Keratinocyte (primary cell): ENCODE results near the gene TRAPPC2L. TPM values are rescaled to one million over a fixed set of nuclear protein-coding genes. Genes with fewer than 3 reads are reported as not detected.
"Not testable (repeated sequence)": the region's sequence is repeated elsewhere in the genome, so short reads cannot be mapped to it uniquely, and the experiment has no call there.

Experiments
- DNase-seq: peaks from one replicate; pipeline ENCODE4 v3.0.0-alpha.2; 2011; ENCODE audit warnings: low read depth, missing footprints, low spot score
- FAIRE-seq: peaks from 2 replicates; lab custom pipeline; 2011; peaks lifted over from hg19 to GRCh38; lab: Jason Lieb, UNC
- H2AFZ ChIP-seq: 2 replicates; pipeline ENCODE4 v1.6.0; 2012; ENCODE audit warnings: low read length, control low read depth, inconsistent platforms; ENCODE audit not compliant: control insufficient read depth
- H3K27ac ChIP-seq: 2 replicates; pipeline ENCODE4 v1.5.1; 2011; ENCODE audit warnings: low read length; ENCODE audit not compliant: control insufficient read depth, insufficient read depth
- H3K27me3 ChIP-seq: 3 replicates; pipeline ENCODE4 v1.6.0; 2011; ENCODE audit warnings: low read length; ENCODE audit not compliant: control insufficient read depth, insufficient read depth; ENCODE audit errors: extremely low read depth
- H3K36me3 ChIP-seq, 2 experiments: 2 replicates in 1 of 2; 3 replicates in 1 of 2; pipeline ENCODE4 v1.5.1; 2011; ENCODE audit warnings: low read length in 2 of 2, mild to moderate bottlenecking in 1 of 2; ENCODE audit not compliant: control insufficient read depth in 2 of 2, insufficient read depth in 2 of 2; ENCODE audit errors: extremely low read depth in 1 of 2
- H3K4me1 ChIP-seq: 3 replicates; pipeline ENCODE4 v1.5.1; 2011; ENCODE audit warnings: low read length; ENCODE audit not compliant: control insufficient read depth, insufficient read depth; ENCODE audit errors: extremely low read depth
- H3K4me2 ChIP-seq: 3 replicates; pipeline ENCODE4 v1.6.0; 2011; ENCODE audit warnings: low read depth, low read length; ENCODE audit not compliant: control insufficient read depth, insufficient read depth; ENCODE audit errors: extremely low read depth
- H3K4me3 ChIP-seq, 3 experiments: fragments of 200-600 bp in 1 of 3; sonication (generic) in 1 of 3; 2 replicates in 2 of 3; 3 replicates in 1 of 3; pipeline ENCODE4 v1.5.1; 2011 to 2016; ENCODE audit warnings: low read length in 3 of 3, mild to moderate bottlenecking in 3 of 3, control low read depth in 2 of 3, inconsistent platforms in 1 of 3, low read depth in 1 of 3, mixed read lengths in 1 of 3, mixed run types in 1 of 3, moderate library complexity in 1 of 3; ENCODE audit not compliant: control insufficient read depth in 2 of 3, insufficient read depth in 2 of 3; ENCODE audit errors: extremely low read depth in 1 of 3
- H3K79me2 ChIP-seq: 2 replicates; pipeline ENCODE4 v1.6.0; 2012; ENCODE audit warnings: low read length; ENCODE audit not compliant: control insufficient read depth, insufficient read depth
- H3K9ac ChIP-seq: 3 replicates; pipeline ENCODE4 v1.6.0; 2011; ENCODE audit warnings: low read length; ENCODE audit not compliant: control insufficient read depth, insufficient read depth; ENCODE audit errors: extremely low read depth
- H3K9me1 ChIP-seq: 3 replicates; pipeline ENCODE4 v1.6.0; 2011; ENCODE audit warnings: low read length; ENCODE audit not compliant: control insufficient read depth, insufficient read depth; ENCODE audit errors: extremely low read depth
- H3K9me3 ChIP-seq: 2 replicates; pipeline ENCODE4 v1.5.1; 2012; ENCODE audit warnings: low read depth, low read length; ENCODE audit not compliant: control insufficient read depth
- H4K20me1 ChIP-seq: 3 replicates; pipeline ENCODE4 v1.6.0; 2011; ENCODE audit warnings: low read length; ENCODE audit not compliant: control insufficient read depth, insufficient read depth; ENCODE audit errors: extremely low read depth
- CTCF ChIP-seq, 3 experiments: IDR thresholded peaks in 1 of 3; conservative IDR thresholded peaks in 1 of 3; optimal IDR thresholded peaks in 1 of 3; 2 replicates in 2 of 3; 3 replicates in 1 of 3; pipeline versions ENCODE3 to v1.5.1; 2011; ENCODE audit warnings: low read length in 3 of 3, mild to moderate bottlenecking in 3 of 3, moderate library complexity in 2 of 3, control low read depth in 1 of 3, inconsistent platforms in 1 of 3; ENCODE audit not compliant: insufficient read depth in 2 of 3; ENCODE audit errors: extremely low read depth in 1 of 3
- EZH2 ChIP-seq: IDR thresholded peaks from one replicate; pipeline ENCODE4 v1.6.1; 2012; ENCODE audit warnings: inconsistent platforms, mild to moderate bottlenecking, low read length, moderate library complexity
- dilution Hi-C: fragments of 300-500 bp; cut with MboI; formaldehyde crosslinking; loops from one replicate; pipeline ENCODE4 v1.7.0; 2020; ENCODE audit warnings: low sequenced_read_pairs; ENCODE audit not compliant: extremely low pct_ligation_motif_present
- polyA plus RNA-seq, 5 experiments: library from polyadenylated mRNA; depleted of rRNA in 3 of 5; stranded (reverse) in 3 of 5; stranded (forward) in 1 of 5; unstranded in 1 of 5; fragments of >200 nt; gene quantifications; 1 replicate in 1 of 5; 2 replicates in 3 of 5; 3 replicates in 1 of 5; pipeline versions ENCODE4 v1.2.1 to v1.2.3, GENCODE V29; 2011 to 2012; ENCODE audit warnings: missing spikeins in 2 of 5, low read depth in 1 of 5, low replicate concordance in 1 of 5

TRAPPC2L gene
- polyA plus RNA-seq, 1 donor (not counting 4 experiments of a cell fraction or from before 2014, with no cell fraction given) = 139 TPM

DNA sequence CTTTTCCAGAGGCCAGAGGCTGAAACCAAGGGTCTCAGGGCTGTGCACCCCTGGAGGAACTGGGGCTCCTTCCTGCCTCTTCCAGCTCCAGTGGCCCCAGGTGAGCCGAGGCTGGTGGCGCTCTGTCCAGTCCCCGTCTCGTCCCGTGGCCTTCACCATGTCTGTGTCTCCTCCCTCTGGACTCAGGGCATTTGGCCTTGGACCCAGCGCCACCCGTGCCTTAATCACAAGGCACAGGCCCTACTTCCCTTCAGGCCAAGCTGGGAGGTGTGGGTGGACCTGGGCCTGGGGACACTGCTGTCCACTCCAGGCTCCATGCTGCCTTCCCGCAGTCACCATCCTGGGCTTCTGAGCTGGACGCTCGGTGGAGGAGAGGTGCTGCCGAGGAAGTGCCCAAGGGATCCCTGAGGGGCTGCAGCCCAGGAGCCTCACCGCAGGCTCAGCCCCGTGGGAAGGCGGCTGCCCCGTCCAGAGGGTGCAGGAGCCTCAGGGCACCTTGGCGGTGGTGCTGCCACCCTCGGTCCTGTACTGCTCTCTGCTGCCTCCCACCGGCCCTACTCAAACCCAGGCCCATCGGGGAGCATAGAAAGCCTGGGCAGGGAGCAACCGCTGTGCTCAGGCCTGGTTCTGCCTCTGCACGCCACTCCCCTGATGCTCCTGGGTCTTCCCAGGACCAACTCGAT, 35.6 kb upstream of the TRAPPC2L start:
- Histone ChIP-seq H3K4me3 (no peak overlapping the region), H3K4me2 (no peak overlapping the region), H2AFZ (no peak overlapping the region), H3K9me1 (no peaks in the 10 kb centered on the region), H3K79me2 (no peaks in the 10 kb centered on the region), H4K20me1 (no peaks in the 10 kb centered on the region), H3K4me1 (peaks cover 15% of the 10 kb centered on the region), H3K36me3 (peaks cover 0 to 9% of the 10 kb centered on the region in 2 experiments), H3K27ac (no peak overlapping the region), H3K9me3 (no peaks in the 10 kb centered on the region), H3K27me3 (no peaks in the 10 kb centered on the region), H3K9ac (no peak overlapping the region)
- no peak for TF ChIP-seq EZH2
- no peak for TF ChIP-seq CTCF (optimal IDR thresholded peaks at IDR 0.05 in 1 of 3, IDR thresholded peaks at IDR 0.05 in 1 of 3, conservative IDR thresholded peaks at IDR 0.05 in 1 of 3; ENCODE audit: extremely low read depth in 1 of 3, insufficient read depth in 2 of 3, low read length in 3 of 3)
- DNase-seq (no peak), FAIRE-seq (no peak)
- dilution Hi-C loops = no loop called here

DNA sequence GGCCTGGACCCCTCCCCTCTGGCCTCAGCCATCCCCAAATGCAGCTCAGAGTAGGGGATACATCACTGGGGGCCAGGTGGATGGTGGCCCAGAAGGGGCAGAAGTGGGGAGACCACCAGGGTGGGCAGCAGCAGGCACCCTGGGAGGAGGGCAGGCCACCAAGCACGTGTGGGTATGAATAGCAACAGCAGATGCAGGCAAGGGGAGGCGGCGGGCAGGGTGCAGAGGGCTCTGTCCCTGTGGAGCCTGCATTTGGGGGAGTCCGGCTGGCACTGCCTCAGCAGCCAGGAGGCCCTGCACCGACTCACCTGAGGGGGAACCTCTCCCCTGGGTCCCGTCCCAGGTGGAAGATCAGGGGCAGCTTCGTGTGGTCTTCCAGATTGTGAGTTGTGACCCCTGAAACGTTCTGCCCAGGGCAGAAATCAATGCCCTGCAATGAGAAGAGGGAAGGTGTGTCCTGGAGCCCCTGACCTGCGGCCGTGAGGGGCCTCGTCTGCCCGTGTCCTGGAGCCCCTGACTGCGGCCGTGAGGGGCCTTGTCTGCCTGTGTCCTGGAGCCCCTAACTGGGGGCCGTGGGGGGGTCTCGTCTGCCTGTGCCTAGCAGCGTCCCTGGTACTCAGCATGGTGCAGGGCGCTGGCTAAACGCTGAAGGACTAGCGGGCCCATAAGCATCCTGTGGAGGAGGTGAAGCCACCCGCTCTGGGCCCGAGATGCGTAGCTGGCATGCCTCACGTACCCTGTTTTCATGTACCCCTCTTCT, 34.5 kb upstream of the TRAPPC2L start:
- Histone ChIP-seq H4K20me1 (no peaks in the 10 kb centered on the region), H3K36me3 (peaks cover 0 to 9% of the 10 kb centered on the region in 2 experiments), H3K4me2 (no peak overlapping the region), H3K4me1 (peaks cover 5% of the 10 kb centered on the region), H2AFZ (no peak overlapping the region), H3K27ac (no peak overlapping the region), H3K79me2 (no peaks in the 10 kb centered on the region), H3K27me3 (no peaks in the 10 kb centered on the region), H3K9me3 (no peaks in the 10 kb centered on the region), H3K9ac (no peak overlapping the region), H3K9me1 (no peaks in the 10 kb centered on the region), H3K4me3 (no peak overlapping the region)
- FAIRE-seq = no peak
- dilution Hi-C loops = no loop called here
- no peak for TF ChIP-seq EZH2
- DNase-seq = no peak

DNA sequence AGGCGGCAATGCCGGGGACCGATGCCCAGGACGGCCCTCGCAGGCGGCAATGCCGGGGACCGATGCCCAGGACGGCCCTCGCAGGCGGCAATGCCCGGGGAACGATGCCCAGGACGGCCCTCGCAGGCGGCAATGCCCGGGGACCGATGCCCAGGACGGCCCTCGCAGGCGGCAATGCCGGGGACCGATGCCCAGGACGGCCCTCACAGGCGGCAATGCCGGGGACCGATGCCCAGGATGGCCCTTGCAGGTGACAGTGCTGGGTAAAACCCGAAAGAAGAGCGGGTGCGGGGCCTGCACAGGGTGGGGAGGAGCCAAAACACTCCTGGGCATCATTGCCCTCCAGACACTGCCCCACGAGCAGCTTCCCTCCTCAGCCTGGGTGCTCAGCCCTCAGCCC, 33.3 kb upstream of the TRAPPC2L start:
- H3K79me2 ChIP-seq, H3K4me1 ChIP-seq, FAIRE-seq, H3K4me3 ChIP-seq, H2AFZ ChIP-seq, DNase-seq, H3K9me1 ChIP-seq, H3K4me2 ChIP-seq, H3K27ac ChIP-seq, H3K27me3 ChIP-seq, H3K9me3 ChIP-seq, H4K20me1 ChIP-seq, H3K36me3 ChIP-seq, H3K9ac ChIP-seq, dilution Hi-C loops: not testable (repeated sequence)
